WTC11 (cell line): ENCODE results near the gene EFHB.

Source experiments
- ATF1 ChIP-seq: sonication (generic); formaldehyde crosslinking; IDR thresholded peaks from 2 replicates; pipeline ENCODE4 v1.8.1; 2023; ENCODE audit warnings: mild to moderate bottlenecking, moderate library complexity, missing genetic modification reagents
- CREB1 ChIP-seq: sonication (generic); formaldehyde crosslinking; IDR thresholded peaks from 2 replicates; pipeline ENCODE4 v1.8.0; 2023; ENCODE audit warnings: mild to moderate bottlenecking, missing genetic modification reagents
- IRF2 ChIP-seq: sonication (generic); formaldehyde crosslinking; IDR thresholded peaks from 2 replicates; pipeline ENCODE4 v1.8.0; 2022; ENCODE audit warnings: low read depth, missing genetic modification reagents, borderline replicate concordance
- NFYB ChIP-seq: sonication (generic); formaldehyde crosslinking; conservative IDR thresholded peaks from 2 replicates; pipeline ENCODE4 v1.8.0; 2022; ENCODE audit warnings: low read depth, missing genetic modification reagents
- NR2C2 ChIP-seq: sonication (generic); formaldehyde crosslinking; IDR thresholded peaks from 2 replicates; pipeline ENCODE4 v1.8.0; 2022; ENCODE audit warnings: mild to moderate bottlenecking, missing genetic modification reagents
- ZNF121 ChIP-seq: sonication (generic); formaldehyde crosslinking; IDR thresholded peaks from 2 replicates; pipeline ENCODE4 v1.8.0; 2023; ENCODE audit warnings: missing genetic modification reagents
- TF ChIP-seq, protein P1 (sequence below): sonication (generic); formaldehyde crosslinking; IDR thresholded peaks from 2 replicates; pipeline ENCODE4 v1.8.0; 2022; ENCODE audit warnings: mild to moderate bottlenecking, missing genetic modification reagents
- TF ChIP-seq, protein P2 (sequence below): fragments of 250-450 bp; sonication (Bioruptor Pico); IDR thresholded peaks from 2 replicates; pipeline ENCODE4 v1.8.0; 2021; ENCODE audit warnings: mild to moderate bottlenecking
- TF ChIP-seq, protein P3 (sequence below): fragments of 200-600 bp; IDR thresholded peaks from 2 replicates; pipeline ENCODE4 v1.8.0; 2022; ENCODE audit warnings: antibody characterized with exemption
- TF ChIP-seq, protein P4 (sequence below): sonication (generic); formaldehyde crosslinking; IDR thresholded peaks from 2 replicates; pipeline ENCODE4 v1.8.1; 2022; ENCODE audit warnings: low read depth, mild to moderate bottlenecking, moderate library complexity, missing genetic modification reagents, borderline replicate concordance

DNA sequence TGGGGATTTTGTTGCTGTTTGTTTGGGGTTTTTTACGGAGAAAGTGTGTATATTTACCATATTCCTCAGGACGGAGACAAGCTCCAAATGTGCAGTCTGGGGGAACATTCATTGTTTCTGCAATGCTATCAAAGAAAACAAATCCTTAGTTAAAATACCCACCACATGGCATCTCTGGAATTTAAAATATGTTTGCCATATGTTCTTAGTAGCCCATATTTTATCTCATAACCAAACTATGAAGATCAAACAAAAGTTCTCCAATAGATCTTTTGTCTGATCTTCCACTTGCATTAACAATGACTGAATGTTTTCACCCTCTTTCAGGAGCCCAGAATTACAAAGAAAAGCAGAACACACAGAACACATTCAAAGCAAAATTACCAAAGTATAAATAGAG lies 35.3 kb downstream of the EFHB start:
- no peak for TF ChIP-seq CREB1 (CRISPR knock-in tag)
- TF ChIP-seq, protein P1, sequence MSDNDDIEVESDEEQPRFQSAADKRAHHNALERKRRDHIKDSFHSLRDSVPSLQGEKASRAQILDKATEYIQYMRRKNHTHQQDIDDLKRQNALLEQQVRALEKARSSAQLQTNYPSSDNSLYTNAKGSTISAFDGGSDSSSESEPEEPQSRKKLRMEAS (CRISPR knock-in tag), result no peak
- TF ChIP-seq, protein P2, sequence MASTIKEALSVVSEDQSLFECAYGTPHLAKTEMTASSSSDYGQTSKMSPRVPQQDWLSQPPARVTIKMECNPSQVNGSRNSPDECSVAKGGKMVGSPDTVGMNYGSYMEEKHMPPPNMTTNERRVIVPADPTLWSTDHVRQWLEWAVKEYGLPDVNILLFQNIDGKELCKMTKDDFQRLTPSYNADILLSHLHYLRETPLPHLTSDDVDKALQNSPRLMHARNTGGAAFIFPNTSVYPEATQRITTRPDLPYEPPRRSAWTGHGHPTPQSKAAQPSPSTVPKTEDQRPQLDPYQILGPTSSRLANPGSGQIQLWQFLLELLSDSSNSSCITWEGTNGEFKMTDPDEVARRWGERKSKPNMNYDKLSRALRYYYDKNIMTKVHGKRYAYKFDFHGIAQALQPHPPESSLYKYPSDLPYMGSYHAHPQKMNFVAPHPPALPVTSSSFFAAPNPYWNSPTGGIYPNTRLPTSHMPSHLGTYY, result no peak
- no peak for TF ChIP-seq ATF1
- TF ChIP-seq, protein P3, sequence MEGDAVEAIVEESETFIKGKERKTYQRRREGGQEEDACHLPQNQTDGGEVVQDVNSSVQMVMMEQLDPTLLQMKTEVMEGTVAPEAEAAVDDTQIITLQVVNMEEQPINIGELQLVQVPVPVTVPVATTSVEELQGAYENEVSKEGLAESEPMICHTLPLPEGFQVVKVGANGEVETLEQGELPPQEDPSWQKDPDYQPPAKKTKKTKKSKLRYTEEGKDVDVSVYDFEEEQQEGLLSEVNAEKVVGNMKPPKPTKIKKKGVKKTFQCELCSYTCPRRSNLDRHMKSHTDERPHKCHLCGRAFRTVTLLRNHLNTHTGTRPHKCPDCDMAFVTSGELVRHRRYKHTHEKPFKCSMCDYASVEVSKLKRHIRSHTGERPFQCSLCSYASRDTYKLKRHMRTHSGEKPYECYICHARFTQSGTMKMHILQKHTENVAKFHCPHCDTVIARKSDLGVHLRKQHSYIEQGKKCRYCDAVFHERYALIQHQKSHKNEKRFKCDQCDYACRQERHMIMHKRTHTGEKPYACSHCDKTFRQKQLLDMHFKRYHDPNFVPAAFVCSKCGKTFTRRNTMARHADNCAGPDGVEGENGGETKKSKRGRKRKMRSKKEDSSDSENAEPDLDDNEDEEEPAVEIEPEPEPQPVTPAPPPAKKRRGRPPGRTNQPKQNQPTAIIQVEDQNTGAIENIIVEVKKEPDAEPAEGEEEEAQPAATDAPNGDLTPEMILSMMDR, result no peak
- TF ChIP-seq NR2C2 (CRISPR knock-in tag), result no peak
- TF ChIP-seq, protein P4, sequence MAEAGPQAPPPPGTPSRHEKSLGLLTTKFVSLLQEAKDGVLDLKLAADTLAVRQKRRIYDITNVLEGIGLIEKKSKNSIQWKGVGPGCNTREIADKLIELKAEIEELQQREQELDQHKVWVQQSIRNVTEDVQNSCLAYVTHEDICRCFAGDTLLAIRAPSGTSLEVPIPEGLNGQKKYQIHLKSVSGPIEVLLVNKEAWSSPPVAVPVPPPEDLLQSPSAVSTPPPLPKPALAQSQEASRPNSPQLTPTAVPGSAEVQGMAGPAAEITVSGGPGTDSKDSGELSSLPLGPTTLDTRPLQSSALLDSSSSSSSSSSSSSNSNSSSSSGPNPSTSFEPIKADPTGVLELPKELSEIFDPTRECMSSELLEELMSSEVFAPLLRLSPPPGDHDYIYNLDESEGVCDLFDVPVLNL (CRISPR knock-in tag), result no peak
- no peak for TF ChIP-seq NFYB (CRISPR knock-in tag)
- TF ChIP-seq IRF2 (CRISPR knock-in tag), result no peak
- TF ChIP-seq ZNF121, result no peak
